ENCODE data around the gene CYB561D2. TPM values are rescaled to one million over a fixed set of nuclear protein-coding genes. Genes with fewer than 3 reads are reported as not detected.
A peak's percentile ranks its signal among the peaks of the same experiment; 100 is the strongest.

CYB561D2 gene
- polyA plus RNA-seq, 1 donor (not counting 4 experiments of a cell fraction or from before 2014, with no cell fraction given), result 12.3 TPM

DNA sequence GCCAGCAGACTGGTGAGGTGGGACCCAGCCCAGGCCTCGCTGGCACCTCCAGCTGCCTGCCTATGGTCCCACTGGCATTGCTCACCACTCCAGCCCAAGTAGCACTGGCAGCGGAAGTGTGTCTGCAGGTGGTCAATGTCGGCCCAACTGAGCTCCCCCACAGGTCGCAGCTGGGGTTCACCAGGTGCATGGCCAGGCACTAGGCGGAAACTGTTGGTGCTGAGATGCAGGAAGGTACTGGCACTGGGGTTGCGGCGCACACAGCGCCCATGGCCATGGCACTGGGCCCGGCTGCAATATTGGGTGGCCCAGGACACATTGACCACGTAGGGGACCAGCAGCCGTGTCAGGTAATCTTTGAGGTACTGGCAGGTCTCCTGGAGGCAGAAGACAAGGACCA, 32.5 kb upstream of the CYB561D2 start:
- no peak overlapping the region for H2AFZ ChIP-seq (ENCODE audit: control insufficient read depth, low read length)
- H3K9me1 ChIP-seq (ENCODE audit: control insufficient read depth, extremely low read depth, insufficient read depth, low read length), result peaks cover 7% of the 10 kb centered on the region
- peaks cover 47% of the 10 kb centered on the region for H3K4me1 ChIP-seq (ENCODE audit: control insufficient read depth, extremely low read depth, insufficient read depth, low read length)
- H3K36me3 ChIP-seq (ENCODE audit: control insufficient read depth in 2 of 2, extremely low read depth in 1 of 2, insufficient read depth in 2 of 2, low read length in 2 of 2), result peaks cover 12 to 25% of the 10 kb centered on the region in 2 experiments
- H3K4me3 ChIP-seq (ENCODE audit: control insufficient read depth in 2 of 3, extremely low read depth in 1 of 3, insufficient read depth in 2 of 3, low read depth in 1 of 3, low read length in 3 of 3), result no peak overlapping the region
- H3K4me2 ChIP-seq (ENCODE audit: control insufficient read depth, extremely low read depth, insufficient read depth, low read depth, low read length), result no peak overlapping the region
- H3K9ac ChIP-seq (ENCODE audit: control insufficient read depth, extremely low read depth, insufficient read depth, low read length), result peak overlapping the region; percentile 71
- peaks cover 35% of the 10 kb centered on the region for H3K79me2 ChIP-seq (ENCODE audit: control insufficient read depth, insufficient read depth, low read length)
- H3K9me3 ChIP-seq (ENCODE audit: control insufficient read depth, low read depth, low read length), result no peaks in the 10 kb centered on the region
- TF ChIP-seq, protein P1, sequence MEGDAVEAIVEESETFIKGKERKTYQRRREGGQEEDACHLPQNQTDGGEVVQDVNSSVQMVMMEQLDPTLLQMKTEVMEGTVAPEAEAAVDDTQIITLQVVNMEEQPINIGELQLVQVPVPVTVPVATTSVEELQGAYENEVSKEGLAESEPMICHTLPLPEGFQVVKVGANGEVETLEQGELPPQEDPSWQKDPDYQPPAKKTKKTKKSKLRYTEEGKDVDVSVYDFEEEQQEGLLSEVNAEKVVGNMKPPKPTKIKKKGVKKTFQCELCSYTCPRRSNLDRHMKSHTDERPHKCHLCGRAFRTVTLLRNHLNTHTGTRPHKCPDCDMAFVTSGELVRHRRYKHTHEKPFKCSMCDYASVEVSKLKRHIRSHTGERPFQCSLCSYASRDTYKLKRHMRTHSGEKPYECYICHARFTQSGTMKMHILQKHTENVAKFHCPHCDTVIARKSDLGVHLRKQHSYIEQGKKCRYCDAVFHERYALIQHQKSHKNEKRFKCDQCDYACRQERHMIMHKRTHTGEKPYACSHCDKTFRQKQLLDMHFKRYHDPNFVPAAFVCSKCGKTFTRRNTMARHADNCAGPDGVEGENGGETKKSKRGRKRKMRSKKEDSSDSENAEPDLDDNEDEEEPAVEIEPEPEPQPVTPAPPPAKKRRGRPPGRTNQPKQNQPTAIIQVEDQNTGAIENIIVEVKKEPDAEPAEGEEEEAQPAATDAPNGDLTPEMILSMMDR (optimal IDR thresholded peaks at IDR 0.05 in 1 of 3, IDR thresholded peaks at IDR 0.05 in 1 of 3, conservative IDR thresholded peaks at IDR 0.05 in 1 of 3; ENCODE audit: extremely low read depth in 1 of 3, insufficient read depth in 2 of 3, low read length in 3 of 3), result no peak
- no peak for TF ChIP-seq EZH2 (IDR thresholded peaks at IDR 0.05; ENCODE audit: low read length)
- DNase-seq (ENCODE audit: low read depth, low spot score) (no peak), FAIRE-seq (no peak)
- peak overlapping the region; percentile 40 for H3K27ac ChIP-seq (ENCODE audit: control insufficient read depth, insufficient read depth, low read length)
- no peaks in the 10 kb centered on the region for H3K27me3 ChIP-seq (ENCODE audit: control insufficient read depth, extremely low read depth, insufficient read depth, low read length)
- dilution Hi-C loops (cut with MboI; ENCODE audit: extremely low pct_ligation_motif_present, low sequenced_read_pairs), result no loop called here
- no peaks in the 10 kb centered on the region for H4K20me1 ChIP-seq (ENCODE audit: control insufficient read depth, extremely low read depth, insufficient read depth, low read length)

DNA sequence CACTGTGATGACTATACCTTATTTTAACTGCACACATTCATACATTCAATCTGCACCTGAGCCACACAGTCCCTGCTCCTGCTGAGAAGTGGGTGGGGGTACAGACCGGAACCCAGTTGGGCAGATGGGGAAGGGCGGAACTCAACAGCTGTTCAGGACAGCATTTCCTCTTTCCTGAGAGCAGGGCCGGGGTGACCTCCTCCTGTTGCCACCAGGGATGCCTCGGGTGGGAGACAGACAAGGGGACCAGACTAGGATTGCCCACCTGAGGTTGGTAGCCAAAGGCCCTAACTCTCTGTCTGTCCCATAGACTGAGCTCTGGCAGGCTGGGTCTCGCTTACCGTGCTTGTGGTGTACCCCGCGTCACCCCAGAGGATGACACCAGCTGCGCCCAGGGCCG, 32.0 kb upstream of the CYB561D2 start:
- peaks cover 7% of the 10 kb centered on the region for H3K9me1 ChIP-seq (ENCODE audit: control insufficient read depth, extremely low read depth, insufficient read depth, low read length)
- dilution Hi-C loops (cut with MboI; ENCODE audit: extremely low pct_ligation_motif_present, low sequenced_read_pairs), result no loop called here
- peaks cover 45% of the 10 kb centered on the region for H3K4me1 ChIP-seq (ENCODE audit: control insufficient read depth, extremely low read depth, insufficient read depth, low read length)
- H3K27ac ChIP-seq (ENCODE audit: control insufficient read depth, insufficient read depth, low read length), result no peak overlapping the region
- H3K4me3 ChIP-seq (ENCODE audit: control insufficient read depth in 2 of 3, extremely low read depth in 1 of 3, insufficient read depth in 2 of 3, low read depth in 1 of 3, low read length in 3 of 3), result no peak overlapping the region
- H3K79me2 ChIP-seq (ENCODE audit: control insufficient read depth, insufficient read depth, low read length), result peaks cover 35% of the 10 kb centered on the region
- H3K9me3 ChIP-seq (ENCODE audit: control insufficient read depth, low read depth, low read length), result no peaks in the 10 kb centered on the region
- DNase-seq (ENCODE audit: low read depth, low spot score) (no peak), FAIRE-seq (no peak)
- no peaks in the 10 kb centered on the region for H4K20me1 ChIP-seq (ENCODE audit: control insufficient read depth, extremely low read depth, insufficient read depth, low read length)
- no peaks in the 10 kb centered on the region for H3K27me3 ChIP-seq (ENCODE audit: control insufficient read depth, extremely low read depth, insufficient read depth, low read length)
- peaks cover 12 to 25% of the 10 kb centered on the region in 2 experiments for H3K36me3 ChIP-seq (ENCODE audit: control insufficient read depth in 2 of 2, extremely low read depth in 1 of 2, insufficient read depth in 2 of 2, low read length in 2 of 2)
- no peak overlapping the region for H2AFZ ChIP-seq (ENCODE audit: control insufficient read depth, low read length)
- no peak overlapping the region for H3K9ac ChIP-seq (ENCODE audit: control insufficient read depth, extremely low read depth, insufficient read depth, low read length)
- TF ChIP-seq EZH2 (IDR thresholded peaks at IDR 0.05; ENCODE audit: low read length), result no peak
- TF ChIP-seq, protein P1 (optimal IDR thresholded peaks at IDR 0.05 in 1 of 3, IDR thresholded peaks at IDR 0.05 in 1 of 3, conservative IDR thresholded peaks at IDR 0.05 in 1 of 3; ENCODE audit: extremely low read depth in 1 of 3, insufficient read depth in 2 of 3, low read length in 3 of 3), result no peak
- H3K4me2 ChIP-seq (ENCODE audit: control insufficient read depth, extremely low read depth, insufficient read depth, low read depth, low read length), result no peak overlapping the region
